Adrenal gland (tissue), 12 donors: ENCODE data around the gene BGLAP. TPM values are rescaled to one million over a fixed set of nuclear protein-coding genes. Genes with fewer than 3 reads are reported as not detected.

ENCODE experiments used
- DNase-seq, 7 donors: peaks; one replicate each; pipeline ENCODE4 v3.0.0-alpha.2; 2019 to 2020
- H3K27ac ChIP-seq, 5 donors: fragments of 200-600 bp; sonication (generic) in 4 of 5; 1 replicate in 3 of 5; 2 replicates in 2 of 5; pipeline versions ENCODE4 v1.5.1 to v1.8.0; 2016 to 2020; ENCODE audit warnings: mild to moderate bottlenecking in 1 of 5
- H3K27me3 ChIP-seq: fragments of 200-600 bp; 2 replicates; pipeline ENCODE4 v1.8.0; 2021
- H3K36me3 ChIP-seq, 2 donors: fragments of 200-600 bp; replicated peaks in 1 of 2; 1 replicate in 1 of 2; 2 replicates in 1 of 2; pipeline versions ENCODE4 v1.5.1 to v1.8.0; 2018 to 2022
- H3K4me1 ChIP-seq, 2 donors: fragments of 200-600 bp; replicated peaks in 1 of 2; 1 replicate in 1 of 2; 2 replicates in 1 of 2; pipeline versions ENCODE4 v1.5.1 to v1.8.0; 2018 to 2021
- H3K4me3 ChIP-seq, 4 donors: fragments of 200-600 bp; sonication (generic) in 3 of 4; one replicate each; pipeline ENCODE4 v1.5.1; 2016 to 2018
- H3K9me3 ChIP-seq, 3 donors: fragments of 200-600 bp; sonication (generic) in 1 of 3; replicated peaks in 1 of 3; 1 replicate in 2 of 3; 2 replicates in 1 of 3; pipeline versions ENCODE4 v1.5.1 to v1.8.0; 2016 to 2021
- POLR2A ChIP-seq, 2 donors: fragments of 450-650 bp; IDR thresholded peaks; one replicate each; pipeline ENCODE4 v1.6.1; 2017; ENCODE audit warnings: antibody characterized with exemption in 2 of 2, mild to moderate bottlenecking in 2 of 2, moderate library complexity in 1 of 2
- WGBS, 4 donors: extraction: QIAGEN DNeasy Blood & Tissue Kit in 2 of 4; methylation state at CpG; one replicate each; pipeline versions ENCODE4 v1.1.5 to v1.1.7; 2013 to 2017; 5-methylcytosine and 5-hydroxymethylcytosine counted together
- intact Hi-C, 2 donors: fragments of 100-400 bp; cut with DNase I; formaldehyde crosslinking; loops; one replicate each; pipeline versions ENCODE4 v1.14.1 to v1.15.0; 2022 to 2023
- polyA plus RNA-seq, 3 donors: library from polyadenylated mRNA; stranded (reverse); fragments of 200-250 nt in 2 of 3; fragments of 350-450 nt in 1 of 3; fragmentation: Illumina TruSeq in 1 of 3; extraction: RNeasy Lipid Tissue Mini Kit (QIAGEN cat#74804) in 1 of 3; gene quantifications; one replicate each; pipeline ENCODE4 v1.2.3, GENCODE V29; 2013 to 2014
- total RNA-seq, 9 donors: library from RNA; depleted of rRNA in 4 of 9; stranded (reverse); fragments of >200 nt in 4 of 9; fragments of 120-200 nt in 1 of 9; fragmentation: NEBNext Ultra II Directional in 1 of 9; extraction: Animal tissue kit (Norgen Biotek cat#: 25700) in 1 of 9; gene quantifications; one replicate each; pipeline versions ENCODE4 v1.1.0 to v1.2.4, GENCODE V29; 2013 to 2023
- TF ChIP-seq, protein P1 (sequence below), 6 experiments: fragments of 450-650 bp in 4 of 6; fragments of 200-600 bp in 2 of 6; sonication (generic) in 1 of 6; IDR thresholded peaks; 1 replicate in 5 of 6; 2 replicates in 1 of 6; pipeline versions ENCODE4 v1.5.1 to v1.8.0; 2016 to 2021; ENCODE audit warnings: antibody characterized with exemption in 6 of 6, mild to moderate bottlenecking in 2 of 6, moderate library complexity in 1 of 6
- donor health status: healthy with polysubstance abuse.
- donor health status: Bipolar disorder and iron deficiency.
- donor health status: DM: yes; HTN: yes; CAD: no.
- donor health status: DM: no; HTN: no; CAD: no.
- donor health status: DM: no; HTN: no; CAD: no.
- donor health status: DM: yes; HTN: yes; CAD: no.

BGLAP gene
- total and polyA plus RNA-seq, 12 donors = 0.39 to 8.2 (median 1.2) TPM; not detected in 3

DNA sequence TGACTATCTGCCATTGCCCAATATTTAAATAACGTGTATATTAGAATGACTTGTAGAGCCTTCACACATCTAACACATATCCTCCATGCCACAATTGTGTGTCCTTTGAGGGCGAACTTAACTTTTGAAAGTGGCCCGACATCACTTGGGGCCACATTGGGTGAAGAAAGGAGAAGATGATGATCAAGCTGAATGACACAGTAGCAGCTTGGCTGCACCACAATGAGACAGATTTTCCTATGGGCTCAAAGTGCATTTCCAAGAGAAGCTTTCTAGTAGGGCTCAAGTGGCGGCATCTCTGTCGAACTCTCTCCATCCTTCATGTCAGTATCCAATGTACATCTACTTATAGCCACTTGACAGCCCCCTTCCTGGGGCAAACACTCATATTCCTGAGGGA lies 3.7 kb upstream of the BGLAP start:
- no peaks in the 10 kb centered on the region for H3K4me1 ChIP-seq
- WGBS, 4 donors = 91 to 95% (median 95%) methylated on average over 5 of the region's 5 CpGs
- no peak for TF ChIP-seq POLR2A (IDR thresholded peaks at IDR 0.05)
- TF ChIP-seq, protein P1, sequence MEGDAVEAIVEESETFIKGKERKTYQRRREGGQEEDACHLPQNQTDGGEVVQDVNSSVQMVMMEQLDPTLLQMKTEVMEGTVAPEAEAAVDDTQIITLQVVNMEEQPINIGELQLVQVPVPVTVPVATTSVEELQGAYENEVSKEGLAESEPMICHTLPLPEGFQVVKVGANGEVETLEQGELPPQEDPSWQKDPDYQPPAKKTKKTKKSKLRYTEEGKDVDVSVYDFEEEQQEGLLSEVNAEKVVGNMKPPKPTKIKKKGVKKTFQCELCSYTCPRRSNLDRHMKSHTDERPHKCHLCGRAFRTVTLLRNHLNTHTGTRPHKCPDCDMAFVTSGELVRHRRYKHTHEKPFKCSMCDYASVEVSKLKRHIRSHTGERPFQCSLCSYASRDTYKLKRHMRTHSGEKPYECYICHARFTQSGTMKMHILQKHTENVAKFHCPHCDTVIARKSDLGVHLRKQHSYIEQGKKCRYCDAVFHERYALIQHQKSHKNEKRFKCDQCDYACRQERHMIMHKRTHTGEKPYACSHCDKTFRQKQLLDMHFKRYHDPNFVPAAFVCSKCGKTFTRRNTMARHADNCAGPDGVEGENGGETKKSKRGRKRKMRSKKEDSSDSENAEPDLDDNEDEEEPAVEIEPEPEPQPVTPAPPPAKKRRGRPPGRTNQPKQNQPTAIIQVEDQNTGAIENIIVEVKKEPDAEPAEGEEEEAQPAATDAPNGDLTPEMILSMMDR (IDR thresholded peaks at IDR 0.05) = no peak

DNA sequence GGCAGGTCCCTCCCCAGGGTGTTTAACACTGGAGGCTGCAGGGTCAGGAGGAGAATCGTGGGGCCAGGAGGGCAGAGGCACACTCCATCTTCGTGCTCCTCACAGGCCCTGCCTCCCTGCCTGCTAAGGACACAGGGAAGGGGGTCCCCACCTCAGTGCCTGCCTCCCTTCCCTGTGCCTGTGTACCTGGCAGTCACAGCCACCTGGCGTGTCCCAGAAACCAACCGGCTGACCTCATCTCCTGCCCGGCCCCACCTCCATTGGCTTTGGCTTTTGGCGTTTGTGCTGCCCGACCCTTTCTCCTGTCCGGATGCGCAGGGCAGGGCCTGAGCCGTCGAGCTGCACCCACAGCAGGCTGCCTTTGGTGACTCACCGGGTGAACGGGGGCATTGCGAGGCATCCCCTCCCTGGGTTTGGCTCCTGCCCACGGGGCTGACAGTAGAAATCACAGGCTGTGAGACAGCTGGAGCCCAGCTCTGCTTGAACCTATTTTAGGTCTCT lies 623 bp upstream of the BGLAP start:
- whole genome bisulfite sequencing, 4 donors = 64 to 87% (median 74%) methylated on average over 11 to 15 of the region's 15 CpGs
- Histone ChIP-seq H3K27me3 (no peaks in the 10 kb centered on the region), H3K36me3 (peaks cover 0 to 40% of the 10 kb centered on the region in 2 donors), H3K9me3 (no peaks in the 10 kb centered on the region), H3K27ac (no peak overlapping the region), H3K4me3 (no peak overlapping the region), H3K4me1 (peaks cover 0 to 12% of the 10 kb centered on the region in 2 donors)
- TF ChIP-seq POLR2A (IDR thresholded peaks at IDR 0.05) = no peak
- TF ChIP-seq, protein P1 (IDR thresholded peaks at IDR 0.05) = no peak
- intact Hi-C loops = no loop called here
- DNase-seq = no peak

More for the DNA sequence above, 3.7 kb upstream of the BGLAP start:
- no peak overlapping the region for H3K27ac ChIP-seq
- DNase-seq = no peak
- intact Hi-C loops = no loop called here
- no peak overlapping the region for H3K4me3 ChIP-seq
- peaks cover 0 to 64% of the 10 kb centered on the region in 2 donors for H3K36me3 ChIP-seq
- H3K27me3 ChIP-seq = no peaks in the 10 kb centered on the region
- H3K9me3 ChIP-seq = no peaks in the 10 kb centered on the region

DNA sequence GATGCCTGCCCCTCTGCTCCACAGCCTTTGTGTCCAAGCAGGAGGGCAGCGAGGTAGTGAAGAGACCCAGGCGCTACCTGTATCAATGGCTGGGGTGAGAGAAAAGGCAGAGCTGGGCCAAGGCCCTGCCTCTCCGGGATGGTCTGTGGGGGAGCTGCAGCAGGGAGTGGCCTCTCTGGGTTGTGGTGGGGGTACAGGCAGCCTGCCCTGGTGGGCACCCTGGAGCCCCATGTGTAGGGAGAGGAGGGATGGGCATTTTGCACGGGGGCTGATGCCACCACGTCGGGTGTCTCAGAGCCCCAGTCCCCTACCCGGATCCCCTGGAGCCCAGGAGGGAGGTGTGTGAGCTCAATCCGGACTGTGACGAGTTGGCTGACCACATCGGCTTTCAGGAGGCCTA lies 754 bp downstream of the BGLAP start:
- DNase-seq = no peak
- intact Hi-C loops = no loop called here
- Histone ChIP-seq H3K4me1 (peaks cover 0 to 12% of the 10 kb centered on the region in 2 donors), H3K9me3 (no peaks in the 10 kb centered on the region), H3K4me3 (no peak overlapping the region), H3K27me3 (no peaks in the 10 kb centered on the region), H3K27ac (no peak overlapping the region), H3K36me3 (peaks cover 0 to 26% of the 10 kb centered on the region in 2 donors)
- TF ChIP-seq POLR2A (IDR thresholded peaks at IDR 0.05) = no peak
- TF ChIP-seq, protein P1 (IDR thresholded peaks at IDR 0.05) = no peak
- 77 to 100% (median 86%) methylated on average over 2 to 10 of the region's 10 CpGs for WGBS, 4 donors

DNA sequence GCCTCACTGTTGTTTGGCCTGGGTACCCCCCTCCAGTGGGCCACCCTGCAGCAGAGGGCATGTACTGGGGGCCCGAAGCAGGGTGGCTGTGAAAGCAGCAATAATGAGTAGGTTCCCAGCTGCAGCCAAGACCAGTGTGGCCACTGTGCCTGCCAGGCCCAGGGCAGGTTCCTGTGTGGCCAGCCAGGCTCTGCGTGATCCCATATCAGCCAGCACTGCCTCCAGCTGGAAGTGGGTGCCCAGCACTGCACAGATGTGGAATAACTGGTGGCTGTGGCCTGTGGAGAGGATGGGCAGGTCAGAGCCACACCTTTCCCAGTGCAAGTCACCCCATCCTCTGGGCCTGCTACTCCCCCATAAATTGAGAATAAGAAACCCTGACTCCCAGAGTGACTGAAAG lies 2.1 kb downstream of the BGLAP start:
- H3K9me3 ChIP-seq = no peaks in the 10 kb centered on the region
- no peak overlapping the region for H3K4me3 ChIP-seq
- no peak for DNase-seq
- WGBS, 4 donors = 75 to 100% (median 83%) methylated on average over 1 to 2 of the region's 2 CpGs; no CpG with 5 or more reads in 1 of the 4 donors
- H3K4me1 ChIP-seq = peaks cover 0 to 12% of the 10 kb centered on the region in 2 donors
- intact Hi-C loops = no loop called here
- TF ChIP-seq POLR2A (IDR thresholded peaks at IDR 0.05) = no peak
- TF ChIP-seq, protein P1 (IDR thresholded peaks at IDR 0.05) = no peak
- H3K36me3 ChIP-seq = peaks cover 0 to 13% of the 10 kb centered on the region in 2 donors
- no peak overlapping the region for H3K27ac ChIP-seq
- H3K27me3 ChIP-seq = no peaks in the 10 kb centered on the region
